MV-4-11 (cell line): ENCODE data around the gene KPNB1.

Experiments used
- DNase-seq: peaks from one replicate; lab custom pipeline; 2025; lab: John Stamatoyannopoulos, UW

The KPNB1 gene

DNA sequence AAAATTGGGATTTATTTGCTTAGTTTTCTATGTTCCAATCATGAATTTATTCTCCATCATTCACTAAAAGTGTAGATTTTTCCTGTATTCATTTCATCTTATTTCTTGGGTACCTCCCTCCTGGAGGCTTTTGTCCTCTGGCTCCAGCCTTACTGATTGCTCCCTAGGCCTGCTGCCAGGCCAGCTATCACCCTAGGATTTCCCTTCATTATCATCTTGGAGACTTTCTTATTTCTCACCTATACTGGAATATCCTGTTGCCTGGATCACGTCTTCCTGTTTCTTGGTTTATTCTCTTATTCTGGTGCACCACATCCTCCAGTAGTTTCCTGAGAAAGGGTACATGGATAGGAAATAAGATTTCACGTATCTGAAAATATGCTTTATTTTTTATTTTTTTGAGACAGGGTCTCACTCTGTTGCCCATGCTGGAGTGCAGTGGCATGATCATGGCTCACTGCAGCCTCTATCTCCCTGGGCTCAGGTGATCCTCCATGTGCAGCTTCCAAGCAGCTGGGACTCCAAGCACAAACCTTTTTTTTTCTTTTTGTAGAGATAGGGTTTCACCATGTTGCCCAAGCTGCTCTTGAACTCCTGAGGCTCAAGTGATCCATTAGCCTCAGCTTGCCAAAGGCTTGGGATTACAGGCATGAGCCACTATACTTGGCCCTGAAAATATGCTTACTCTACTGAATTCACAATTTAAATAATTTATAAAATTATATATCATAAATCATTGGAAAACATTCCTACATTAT is 13.3 kb upstream of the KPNB1 start:
- DNase-seq = no peak

DNA sequence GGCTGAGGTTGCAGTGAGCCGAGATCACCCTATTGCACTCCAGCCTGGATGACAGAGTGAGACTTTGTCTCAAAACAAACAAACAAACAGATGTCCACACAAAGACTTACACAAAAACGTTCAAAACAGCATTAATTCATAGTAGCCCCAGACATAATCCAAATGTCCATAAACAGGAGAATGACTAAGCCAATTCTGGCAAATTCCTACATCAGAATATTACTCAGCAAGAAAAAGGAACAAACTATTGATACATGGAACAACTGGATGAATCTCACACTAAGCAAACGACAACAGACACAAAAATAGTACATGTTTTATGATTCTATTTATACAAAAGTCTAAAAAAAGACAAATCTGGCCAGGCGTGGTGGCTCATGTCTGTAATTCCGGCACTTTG is 10.8 kb upstream of the KPNB1 start:
- DNase-seq = no peak

DNA sequence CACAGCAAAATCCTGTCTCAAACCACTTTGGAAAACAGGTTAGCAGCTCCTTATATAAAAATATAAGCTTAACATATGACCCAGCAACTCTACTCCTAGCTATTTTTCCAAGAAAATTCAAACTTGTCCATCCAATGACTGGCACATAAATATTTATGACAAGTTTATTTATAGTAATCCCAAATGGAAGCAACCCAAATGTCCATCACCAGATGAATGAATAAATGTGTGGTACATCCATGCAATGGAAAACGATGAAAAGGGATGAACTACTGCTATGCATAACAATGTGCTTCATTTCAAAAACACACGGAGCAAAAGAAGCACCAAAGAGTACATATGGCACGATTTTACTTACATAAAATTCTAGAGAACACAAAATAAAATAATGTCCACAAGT is 9.6 kb upstream of the KPNB1 start:
- no peak for DNase-seq

- no peak for DNase-seq
Measured at GRCh38 chr17:47641202-47641601, 8.5 kb upstream of the KPNB1 start.

DNA sequence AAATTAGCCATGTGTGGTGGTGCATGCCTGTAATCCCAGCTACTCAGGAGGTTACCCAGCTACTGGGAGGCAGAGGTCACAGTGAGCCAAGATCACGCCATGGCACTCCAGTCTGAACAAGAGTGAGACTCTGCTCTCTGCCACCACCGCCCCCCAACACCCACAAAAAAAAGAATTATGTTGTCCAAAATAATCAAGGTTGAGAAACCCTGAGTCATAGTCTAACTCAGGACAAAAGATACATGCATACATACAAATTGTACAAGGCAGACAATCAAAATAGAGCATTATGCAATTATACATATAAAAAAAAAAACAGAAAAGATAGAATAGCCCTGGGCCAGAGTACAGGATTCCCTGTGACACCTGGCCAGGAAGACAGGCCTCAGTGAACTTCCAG is 6.6 kb upstream of the KPNB1 start:
- DNase-seq = no peak

DNA sequence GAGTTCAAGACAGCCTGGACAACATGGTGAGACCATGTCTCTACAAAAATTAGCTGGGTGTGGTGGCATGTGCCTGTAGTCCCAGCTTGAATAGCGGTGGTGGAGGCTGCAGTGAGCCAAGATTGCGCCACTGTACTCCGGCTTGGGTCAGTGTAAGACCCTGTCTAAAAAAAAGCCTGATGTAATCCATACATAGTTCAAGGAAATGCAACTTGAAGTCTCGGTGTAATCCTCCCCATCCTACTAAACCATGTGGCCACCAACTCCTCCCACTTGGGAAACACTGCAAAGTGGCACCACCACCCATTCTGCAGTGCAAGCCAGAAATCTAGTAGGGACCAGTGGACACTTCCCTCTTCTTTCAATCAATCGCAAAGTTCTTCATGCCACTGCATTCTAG is 5.4 kb upstream of the KPNB1 start:
- peak; percentile 96 for DNase-seq

DNA sequence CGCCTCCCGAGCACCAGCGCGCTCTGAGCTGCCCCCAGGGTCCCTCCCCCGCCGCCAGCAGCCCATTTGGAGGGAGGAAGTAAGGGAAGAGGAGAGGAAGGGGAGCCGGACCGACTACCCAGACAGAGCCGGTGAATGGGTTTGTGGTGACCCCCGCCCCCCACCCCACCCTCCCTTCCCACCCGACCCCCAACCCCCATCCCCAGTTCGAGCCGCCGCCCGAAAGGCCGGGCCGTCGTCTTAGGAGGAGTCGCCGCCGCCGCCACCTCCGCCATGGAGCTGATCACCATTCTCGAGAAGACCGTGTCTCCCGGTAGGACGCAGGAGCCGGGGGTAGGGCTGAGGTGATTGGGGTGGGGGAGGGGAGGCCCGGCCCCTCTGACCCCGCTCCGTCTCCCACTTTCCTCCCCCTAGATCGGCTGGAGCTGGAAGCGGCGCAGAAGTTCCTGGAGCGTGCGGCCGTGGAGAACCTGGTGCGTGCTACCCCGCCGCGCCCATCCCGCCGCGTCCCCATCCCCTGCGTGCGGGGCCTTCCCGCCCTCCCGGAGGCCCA is 329 bp downstream of the KPNB1 start:
- DNase-seq = no peak

- DNase-seq = peak; percentile 92
Measured at GRCh38 chr17:47650525-47651522, 1.1 kb downstream of the KPNB1 start.

DNA sequence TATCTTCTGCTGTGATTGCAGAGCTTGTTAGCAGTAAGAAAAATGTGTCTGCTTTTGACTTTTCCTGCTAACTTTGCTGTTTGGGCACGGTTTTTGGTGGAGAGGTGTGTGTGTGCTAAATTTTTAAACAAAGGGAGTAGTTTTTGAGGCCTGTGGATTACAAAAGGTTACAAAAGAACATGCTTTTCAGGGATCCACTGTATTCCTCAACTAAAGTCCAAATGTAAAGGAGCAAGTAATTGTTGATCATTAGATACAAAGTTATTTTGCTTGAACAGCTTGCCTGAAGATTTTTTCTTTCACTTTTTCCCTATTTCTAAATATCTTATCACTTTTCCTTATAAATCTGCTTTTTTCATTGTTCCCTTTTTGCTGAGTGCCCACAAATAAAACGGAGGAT is 2.0 kb downstream of the KPNB1 start:
- no peak for DNase-seq

DNA sequence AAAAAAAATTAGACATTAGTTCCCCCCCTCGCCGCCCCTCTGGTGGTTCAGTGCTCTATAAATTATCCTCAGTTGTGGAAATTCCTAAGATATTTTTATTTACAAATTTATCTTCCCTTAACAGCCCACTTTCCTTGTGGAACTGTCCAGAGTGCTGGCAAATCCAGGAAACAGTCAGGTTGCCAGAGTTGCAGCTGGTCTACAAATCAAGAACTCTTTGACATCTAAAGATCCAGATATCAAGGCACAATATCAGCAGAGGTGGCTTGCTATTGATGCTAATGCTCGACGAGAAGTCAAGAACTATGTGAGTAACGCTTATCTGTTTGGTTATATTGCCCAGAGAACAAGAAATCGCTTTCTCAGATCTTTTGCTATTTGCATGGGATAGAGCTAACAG is 2.9 kb downstream of the KPNB1 start:
- DNase-seq = no peak

DNA sequence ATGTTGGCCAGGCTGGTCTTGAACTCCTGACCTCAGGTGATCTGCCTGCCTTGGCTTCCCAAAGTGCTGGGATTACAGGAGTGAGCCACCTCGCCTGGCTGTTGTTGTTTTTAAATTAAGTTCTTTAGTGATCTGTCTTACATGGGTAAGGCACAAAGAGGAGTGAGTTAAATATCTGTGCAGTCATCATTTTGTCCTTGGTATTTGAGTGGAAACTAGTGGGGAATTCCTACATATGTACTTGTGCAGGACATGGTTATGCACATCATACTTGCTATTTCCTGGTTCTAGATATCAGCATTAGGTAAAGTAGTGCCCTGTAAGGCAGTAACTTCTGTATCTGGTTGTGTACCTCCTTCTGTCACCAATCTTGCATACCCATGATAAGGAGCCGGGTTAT is 3.7 kb downstream of the KPNB1 start:
- DNase-seq = no peak

DNA sequence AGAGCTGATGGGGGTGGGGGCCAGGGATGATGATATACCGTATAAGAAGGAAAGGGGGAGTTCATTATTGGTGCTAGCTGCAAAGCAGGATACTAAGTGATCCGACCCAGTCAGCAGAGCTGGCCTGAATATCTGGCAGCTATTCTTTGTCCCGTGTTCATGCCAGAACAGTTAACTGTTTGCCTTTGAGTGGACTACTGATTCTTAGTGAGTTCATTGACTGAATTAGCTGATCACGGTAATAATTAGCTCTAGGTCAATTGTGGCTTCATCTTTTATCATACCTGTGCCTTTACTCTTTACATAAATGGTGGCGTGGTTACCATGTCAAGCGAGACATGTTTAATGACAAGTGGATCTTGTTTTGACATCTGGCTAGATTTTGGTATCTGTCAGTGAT is 5.3 kb downstream of the KPNB1 start:
- DNase-seq = no peak

DNA sequence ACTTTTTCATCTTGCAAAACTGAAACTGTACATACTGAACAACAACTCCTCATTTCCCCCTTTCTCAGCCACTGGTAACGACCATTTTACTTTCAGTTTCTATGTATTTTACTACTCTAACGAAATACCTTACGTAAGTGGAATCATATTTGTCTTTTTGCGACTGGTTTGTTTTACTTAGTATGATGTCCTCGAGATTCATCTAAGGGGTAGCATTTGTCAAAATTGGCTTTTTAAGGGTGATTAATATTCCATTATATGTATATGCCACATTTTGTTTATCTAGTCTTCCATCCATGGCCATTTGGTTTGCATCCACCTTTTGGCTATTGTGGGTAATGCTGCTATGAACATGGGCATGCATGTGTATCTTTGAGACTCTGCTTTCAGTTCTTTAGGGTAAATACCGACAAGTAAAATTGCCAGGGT is 10.4 kb downstream of the KPNB1 start:
- peak; percentile 83 for DNase-seq

- peak; percentile 37 for DNase-seq
Measured at GRCh38 chr17:47663912-47664623, 14.3 kb downstream of the KPNB1 start.

DNA sequence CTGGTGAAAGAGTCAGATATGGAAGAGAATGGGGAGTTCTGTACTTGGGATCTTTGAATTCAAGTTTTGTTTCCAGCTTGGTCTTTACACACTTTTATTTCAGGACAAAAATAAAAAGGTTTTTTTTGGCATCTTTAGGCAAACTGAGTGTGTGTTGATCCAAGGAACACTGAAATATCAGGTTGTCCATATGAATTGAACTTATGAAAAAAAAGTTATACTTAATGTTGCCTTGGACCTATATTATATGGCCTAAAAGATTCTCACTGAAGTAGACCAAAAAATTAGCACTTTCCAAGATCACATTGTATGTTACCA is 14.9 kb downstream of the KPNB1 start:
- DNase-seq = no peak

- peak; percentile 76 for DNase-seq
Measured at GRCh38 chr17:47665655-47666054, 15.9 kb downstream of the KPNB1 start.

GRCh38 chr17:47669081-47669480 is 19.4 kb downstream of the KPNB1 start:
- DNase-seq = peak; percentile 80

- peak; percentile 43 for DNase-seq
Measured at GRCh38 chr17:47670064-47670463, 20.3 kb downstream of the KPNB1 start.

- DNase-seq = no peak
Measured at GRCh38 chr17:47674499-47674898, 24.8 kb downstream of the KPNB1 start.

GRCh38 chr17:47675380-47676198 is 25.9 kb downstream of the KPNB1 start:
- DNase-seq = no peak

GRCh38 chr17:47676199-47676472 is 26.4 kb downstream of the KPNB1 start:
- no peak for DNase-seq
